OCI-LY7 (cell line): ENCODE measurements around the gene RASSF5. TPM values are rescaled to one million over a fixed set of nuclear protein-coding genes. Genes with fewer than 3 reads are reported as not detected.

Experiments used
- BruUV-seq: library from RNA; stranded (reverse); fragments of 400-500 nt; replicated peaks from 2 replicates; lab custom pipeline; 2021; lab: Mats Ljungman, UMichigan
- CTCF ChIA-PET: fragments of 300-600 bp; sonication (Branson Sonifier 250); formaldehyde crosslinking; loops from one replicate; lab custom pipeline; 2022; ENCODE audit warnings: antibody characterized with exemption; ENCODE audit not compliant: unreplicated experiment; lab: Charles Lee
- POLR2A ChIA-PET: fragments of 300-600 bp; sonication (Branson Sonifier 250); formaldehyde crosslinking; loops from one replicate; lab custom pipeline; 2022; ENCODE audit warnings: antibody characterized with exemption; lab: Charles Lee
- DNase-seq: peaks from one replicate; pipeline ENCODE4 v3.0.0-alpha.2; 2015; ENCODE audit warnings: low spot score
- H2AFZ ChIP-seq: fragments of 200-600 bp; sonication (generic), shearing (Covaris generic); 2 replicates; pipeline ENCODE4 v1.6.1; 2014; ENCODE audit warnings: mild to moderate bottlenecking, antibody characterized with exemption, low read length, moderate library complexity
- H3K27ac ChIP-seq: fragments of 200-600 bp; sonication (generic); 2 replicates; pipeline ENCODE4 v1.5.1; 2014; ENCODE audit warnings: mixed run types, low read depth, mild to moderate bottlenecking, moderate library complexity, low read length, inconsistent platforms; ENCODE audit not compliant: poor library complexity, severe bottlenecking
- H3K36me3 ChIP-seq: fragments of 200-600 bp; sonication (generic); 2 replicates; pipeline ENCODE4 v1.6.1; 2014; ENCODE audit warnings: mild to moderate bottlenecking, antibody characterized with exemption, low read length, moderate library complexity, mixed read lengths; ENCODE audit not compliant: insufficient read depth
- H3K4me1 ChIP-seq: fragments of 200-600 bp; sonication (generic); 2 replicates; pipeline ENCODE4 v1.5.1; 2014; ENCODE audit warnings: mild to moderate bottlenecking, low read length; ENCODE audit not compliant: insufficient read depth, poor library complexity, severe bottlenecking
- H3K4me2 ChIP-seq: fragments of 200-600 bp; sonication (generic); 2 replicates; pipeline ENCODE4 v1.6.1; 2014; ENCODE audit warnings: mild to moderate bottlenecking, low read length
- H3K4me3 ChIP-seq: fragments of 200-600 bp; sonication (generic); 2 replicates; pipeline ENCODE4 v1.5.1; 2014; ENCODE audit warnings: mild to moderate bottlenecking, low read depth, low read length; ENCODE audit not compliant: poor library complexity, severe bottlenecking
- H3K79me2 ChIP-seq: fragments of 200-600 bp; sonication (generic); 2 replicates; pipeline ENCODE4 v1.6.1; 2016; ENCODE audit warnings: low read depth, mild to moderate bottlenecking, low read length, moderate library complexity, mixed read lengths; ENCODE audit not compliant: insufficient read depth
- H3K9me2 ChIP-seq: fragments of 200-600 bp; sonication (generic); 2 replicates; pipeline ENCODE4 v1.6.1; 2016; ENCODE audit warnings: mild to moderate bottlenecking, low read length, mixed read lengths; ENCODE audit not compliant: insufficient read depth
- H3K9me3 ChIP-seq: fragments of 200-600 bp; sonication (generic); 2 replicates; pipeline ENCODE4 v1.6.1; 2014; ENCODE audit warnings: mild to moderate bottlenecking, mixed run types, low read length, mixed read lengths
- H4K20me1 ChIP-seq: fragments of 200-600 bp; sonication (generic); 2 replicates; pipeline ENCODE4 v1.6.1; 2014; ENCODE audit warnings: mild to moderate bottlenecking, antibody characterized with exemption, low read length, moderate library complexity, mixed read lengths; ENCODE audit not compliant: insufficient read depth
- CTCF ChIP-seq: fragments of 200-600 bp; sonication (generic); conservative IDR thresholded peaks from 2 replicates; pipeline ENCODE4 v1.5.1; 2014; ENCODE audit warnings: mild to moderate bottlenecking, antibody characterized with exemption, low read length, moderate library complexity, mixed read lengths
- EZH2phosphoT487 ChIP-seq: fragments of 200-600 bp; sonication (generic); IDR thresholded peaks from 2 replicates; pipeline ENCODE4 v1.6.1; 2018; ENCODE audit warnings: low read depth, borderline replicate concordance, mild to moderate bottlenecking, mixed run types, antibody characterized with exemption, low read length, moderate library complexity, mixed read lengths
- intact Hi-C: fragments of 100-400 bp; cut with micrococcal nuclease; formaldehyde crosslinking; loops from one replicate; pipeline ENCODE4 v1.10.0; 2022; ENCODE audit not compliant: unreplicated experiment
- total RNA-seq, 2 experiments: library from RNA; depleted of rRNA in 1 of 2; stranded (reverse); fragments of >200 nt in 1 of 2; shearing (Covaris generic) in 1 of 2; gene quantifications; 2 replicates each; pipeline ENCODE4 v1.2.3, GENCODE V29; 2014 to 2022

The RASSF5 gene
- total RNA-seq, 2 experiments from 2014 or later, result 19.8 to 25.7 TPM

DNA sequence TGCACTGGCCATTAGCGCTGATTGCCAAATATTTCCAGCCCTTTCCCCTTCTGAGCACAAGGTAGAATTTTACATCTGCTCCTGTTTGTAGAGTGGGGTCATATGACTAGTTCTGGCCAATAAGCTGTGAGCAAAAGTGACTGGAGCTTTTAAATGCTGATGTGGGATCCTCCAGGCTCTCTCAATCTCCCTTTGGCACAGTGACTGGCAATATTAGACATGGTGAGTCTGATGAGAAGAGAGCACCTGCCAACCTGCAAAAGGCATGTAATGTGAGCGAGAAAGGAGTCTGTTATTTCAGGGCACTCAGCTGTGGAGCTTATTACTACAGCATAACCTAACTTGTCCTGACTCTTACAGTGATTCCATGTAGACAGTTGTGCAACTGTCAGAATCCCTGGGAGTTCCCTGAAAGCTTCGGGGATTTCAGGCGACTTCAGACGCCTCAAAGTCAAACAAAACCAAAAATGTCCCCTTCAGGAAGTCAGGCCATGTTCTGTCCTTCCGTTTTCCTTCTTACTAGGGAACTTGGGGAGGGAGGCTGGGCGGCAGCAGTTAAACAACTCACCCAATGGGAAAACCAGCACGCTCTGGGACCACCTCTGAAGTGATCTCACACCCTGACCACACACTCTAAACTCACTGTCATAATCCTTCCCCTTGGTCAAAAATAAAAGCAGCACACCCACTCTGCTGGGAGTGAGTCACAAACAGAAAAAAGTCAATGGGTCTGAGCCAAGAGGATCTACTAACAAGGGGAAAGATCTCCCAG is 3.6 kb upstream of the RASSF5 start:
- Histone ChIP-seq H3K27ac (no peak overlapping the region), H4K20me1 (no peaks in the 10 kb centered on the region), H3K4me3 (no peak overlapping the region), H2AFZ (no peak overlapping the region), H3K4me1 (no peaks in the 10 kb centered on the region), H3K79me2 (no peaks in the 10 kb centered on the region), H3K9me3 (no peaks in the 10 kb centered on the region), H3K36me3 (0 out of 2 replicates have a peak, but pooled peaks cover 1% of the 10 kb centered on the region), H3K4me2 (no peak overlapping the region), H3K9me2 (no peaks in the 10 kb centered on the region)
- TF ChIP-seq EZH2phosphoT487 (no peak), CTCF (no peak)
- ChIA-PET POLR2A (interaction anchor here (1.1 kb wide), 1 partner anchor 379 kb away, joined by 3 read pairs; no protein-coding TSS in a partner anchor), CTCF (no interaction called here)
- BruUV-seq, result no TSS peak
- DNase-seq, result no peak
- intact Hi-C loops, result no loop called here

DNA sequence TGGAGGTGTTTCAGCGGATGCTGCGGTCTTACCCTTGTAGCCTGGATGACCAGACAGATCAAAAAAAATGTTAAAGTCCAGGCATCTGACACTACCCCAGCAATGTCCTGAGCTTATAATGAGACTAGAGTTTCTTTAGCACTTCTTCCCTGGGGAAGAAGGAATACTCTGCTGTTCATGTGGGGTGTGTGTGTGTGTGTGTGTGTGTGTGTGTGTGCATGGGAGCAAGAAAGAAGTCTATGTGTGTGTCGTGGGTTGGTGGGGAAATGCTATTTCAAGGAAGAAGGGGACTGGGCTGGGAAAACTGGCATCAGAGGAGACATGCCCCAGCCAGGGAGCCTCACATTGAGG is 3.0 kb upstream of the RASSF5 start:
- no peaks in the 10 kb centered on the region for H3K9me3 ChIP-seq
- DNase-seq, result no peak
- H3K4me3 ChIP-seq, result no peak overlapping the region
- intact Hi-C loops, result no loop called here
- POLR2A ChIA-PET, result no interaction called here
- no peaks in the 10 kb centered on the region for H4K20me1 ChIP-seq
- TF ChIP-seq EZH2phosphoT487, result no peak
- no peak for TF ChIP-seq CTCF
- H3K4me1 ChIP-seq, result no peaks in the 10 kb centered on the region
- H3K36me3 ChIP-seq, result no peaks in the 10 kb centered on the region
- no peak overlapping the region for H3K27ac ChIP-seq
- CTCF ChIA-PET, result no interaction called here
- H3K4me2 ChIP-seq, result no peak overlapping the region
- no peak overlapping the region for H2AFZ ChIP-seq
- BruUV-seq, result no TSS peak
- H3K79me2 ChIP-seq, result no peaks in the 10 kb centered on the region
- H3K9me2 ChIP-seq, result no peaks in the 10 kb centered on the region

DNA sequence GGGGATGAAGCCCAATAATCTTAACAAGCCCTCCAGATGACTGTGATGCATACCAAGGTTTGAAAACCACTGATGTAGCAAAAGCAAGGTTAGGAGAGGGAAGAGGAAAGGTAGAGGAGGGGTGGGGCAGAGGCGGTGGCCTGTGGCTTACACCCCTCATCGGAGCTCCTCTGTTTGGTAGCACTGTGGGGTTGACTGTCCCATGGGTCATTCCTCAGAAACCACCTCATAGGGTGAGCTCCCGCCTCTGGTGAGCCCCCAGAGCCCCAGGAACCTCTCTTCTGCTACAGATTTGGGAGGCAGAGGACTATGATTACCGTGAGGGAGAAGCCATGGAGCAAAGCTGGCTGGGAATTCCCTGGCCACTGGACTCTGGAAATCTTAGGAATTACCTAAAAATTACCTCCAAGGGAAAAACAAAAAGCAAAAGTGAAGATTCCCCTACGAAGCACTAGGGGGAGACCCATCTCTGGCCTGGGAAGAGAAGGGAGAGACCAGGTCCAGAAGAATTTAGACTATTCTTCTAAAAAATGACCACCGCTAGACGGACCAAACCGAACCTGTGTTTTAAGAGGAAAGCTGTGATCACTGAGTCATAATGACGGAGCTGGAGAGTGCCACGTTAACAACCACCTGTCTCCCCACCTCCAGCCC is 1.5 kb upstream of the RASSF5 start:
- H4K20me1 ChIP-seq, result no peaks in the 10 kb centered on the region
- no peaks in the 10 kb centered on the region for H3K4me1 ChIP-seq
- H2AFZ ChIP-seq, result no peak overlapping the region
- DNase-seq, result no peak
- H3K9me3 ChIP-seq, result no peaks in the 10 kb centered on the region
- POLR2A ChIA-PET, result interaction anchor here (0.5 to 0.6 kb wide), 2 partner anchors 40 to 76 kb away, joined by 3 to 4 read pairs; no protein-coding TSS in a partner anchor
- intact Hi-C loops, result no loop called here
- no peak overlapping the region for H3K4me3 ChIP-seq
- H3K4me2 ChIP-seq, result no peak overlapping the region
- TF ChIP-seq CTCF (peak; percentile 73), EZH2phosphoT487 (no peak)
- no peaks in the 10 kb centered on the region for H3K9me2 ChIP-seq
- no peaks in the 10 kb centered on the region for H3K79me2 ChIP-seq
- no peaks in the 10 kb centered on the region for H3K36me3 ChIP-seq
- H3K27ac ChIP-seq, result no peak overlapping the region
- CTCF ChIA-PET, result no interaction called here
- no TSS peak for BruUV-seq
